ENCODE data around the gene PLEKHN1.
"Not testable (repeated sequence)": the region's sequence is repeated elsewhere in the genome, so short reads cannot be mapped to it uniquely, and the experiment has no call there.

- TF ChIP-seq CTCF (conservative IDR thresholded peaks at IDR 0.05); ZFX (IDR thresholded peaks at IDR 0.05): not testable (repeated sequence)
These were observed 10.5 kb downstream of the PLEKHN1 start for GRCh38 chr1:976791-977190.

All from C4-2B (cell line).